GM04503 (cell line): Measurements from ENCODE around the gene HOXA5.

Source experiments
- DNase-seq: peaks from one replicate; pipeline ENCODE4 v3.0.0-alpha.2; 2012; ENCODE audit warnings: low read depth

Gene HOXA5

DNA sequence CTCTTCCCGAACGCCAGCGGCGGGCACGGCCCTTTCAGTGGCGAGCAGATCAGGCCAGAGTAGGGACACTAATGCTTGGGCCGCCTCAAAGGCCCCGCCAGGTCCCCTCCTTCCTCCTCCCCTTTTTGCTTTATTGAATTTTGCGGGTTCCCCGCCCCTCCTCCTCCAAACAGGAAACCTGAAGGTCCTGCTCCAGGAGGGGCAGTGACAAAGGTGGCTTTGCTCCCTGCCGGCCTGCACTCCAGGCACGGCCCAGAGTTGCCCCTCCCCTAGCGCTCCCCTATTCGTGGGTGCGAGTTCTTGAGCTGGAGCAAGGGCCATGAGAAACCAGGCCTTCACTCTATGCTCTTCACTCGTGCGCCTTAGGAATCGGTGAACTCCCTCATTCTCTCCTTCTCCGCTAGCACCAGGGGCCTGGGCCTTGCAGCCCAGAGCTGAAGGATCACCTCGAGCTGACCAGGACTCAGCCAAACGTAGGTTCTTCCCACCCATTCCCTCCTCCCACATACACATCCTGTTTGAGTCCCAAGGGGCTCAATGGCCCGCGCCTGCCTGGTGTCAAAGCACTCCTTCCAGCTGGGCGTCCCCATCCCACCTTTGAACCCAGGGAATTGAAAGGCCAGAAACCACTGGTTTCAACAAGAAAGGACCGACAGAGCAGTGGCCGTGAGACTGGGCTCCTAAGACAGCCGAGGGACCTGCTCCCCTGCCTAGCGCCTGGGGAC lies 4.7 kb upstream of the HOXA5 start:
- no peak for DNase-seq

DNA sequence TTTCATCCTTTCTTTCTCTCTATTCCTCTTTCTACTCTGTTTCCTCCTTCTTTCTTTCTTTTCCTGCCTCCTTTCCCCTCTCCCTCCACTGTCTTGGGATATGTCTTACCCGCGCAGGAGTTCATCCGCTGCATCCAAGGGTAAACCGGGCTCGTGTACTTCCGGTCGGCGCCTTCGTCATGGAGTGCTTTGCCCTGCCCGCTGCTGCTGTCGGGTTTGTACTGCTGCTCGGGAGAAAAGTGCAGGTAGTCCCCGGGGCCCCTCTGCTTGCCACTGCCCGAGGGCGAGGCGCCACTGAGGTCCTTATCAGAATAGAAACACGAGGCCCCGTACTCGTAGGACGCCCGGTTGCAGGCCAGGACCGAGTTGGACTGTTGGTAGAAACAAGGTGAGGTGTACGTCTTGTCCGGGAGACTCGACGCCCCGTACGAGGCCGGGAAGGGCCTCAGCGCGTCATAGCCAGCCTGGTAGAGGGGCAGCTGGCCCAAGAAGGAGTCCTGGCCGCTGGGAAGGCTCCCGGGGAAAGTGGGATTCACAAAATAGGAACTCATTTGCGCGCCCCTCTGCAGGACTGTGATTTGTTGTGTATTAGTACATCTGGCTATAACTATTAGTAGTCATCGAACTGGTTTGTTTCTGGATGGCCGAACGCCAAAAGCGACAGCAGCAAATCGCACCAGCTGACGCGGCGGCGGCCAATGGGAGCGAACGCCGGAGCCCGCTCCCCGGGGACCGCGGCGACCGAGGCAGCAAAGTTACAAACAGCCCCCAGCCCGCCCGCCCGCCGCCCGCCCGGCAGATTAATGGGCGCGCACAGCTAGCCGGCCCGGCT lies 3.9 kb upstream of the HOXA5 start, which contains the start of gene HOXA6:
Gene HOXA6 (minus strand): TSS at position 576 of the 832 bp plus-strand sequence. CDS start 25 bp downstream, at position 551.
- no peak for DNase-seq

DNA sequence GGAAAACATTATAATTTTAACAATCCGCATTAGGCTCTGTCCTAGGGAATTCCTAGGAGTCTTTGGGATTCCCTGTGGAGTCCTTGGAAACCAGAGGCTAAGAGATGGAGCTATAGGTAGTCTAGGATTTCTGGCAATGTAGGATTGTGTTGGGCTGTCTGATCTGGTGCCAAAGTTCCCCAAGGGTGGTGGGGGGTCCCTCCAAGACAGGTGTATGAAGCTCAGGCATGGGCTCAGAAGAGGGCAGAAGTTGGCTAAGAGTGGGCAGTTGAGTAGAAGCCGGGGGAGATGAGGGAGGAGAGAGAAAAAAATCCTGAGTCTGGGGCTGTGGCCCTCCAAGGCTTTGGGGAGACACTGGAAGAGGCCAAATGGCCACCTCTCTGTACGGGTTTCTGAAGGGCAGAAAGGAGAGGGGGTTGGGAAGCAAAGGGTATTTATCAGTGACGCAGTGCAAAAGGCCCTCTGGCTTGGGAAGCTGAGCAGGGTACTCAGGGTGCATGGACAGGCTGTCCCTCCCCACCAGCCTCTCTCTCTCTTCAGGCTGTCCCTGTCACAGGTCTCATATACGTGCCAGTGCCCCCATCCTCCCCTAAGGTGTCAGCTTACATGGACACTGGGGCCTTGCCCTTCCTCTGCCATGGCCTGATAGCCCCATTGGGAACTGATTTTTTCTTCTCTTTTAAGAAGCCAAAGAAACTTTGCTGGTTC lies 3.2 kb upstream of the HOXA5 start:
- DNase-seq: no peak

DNA sequence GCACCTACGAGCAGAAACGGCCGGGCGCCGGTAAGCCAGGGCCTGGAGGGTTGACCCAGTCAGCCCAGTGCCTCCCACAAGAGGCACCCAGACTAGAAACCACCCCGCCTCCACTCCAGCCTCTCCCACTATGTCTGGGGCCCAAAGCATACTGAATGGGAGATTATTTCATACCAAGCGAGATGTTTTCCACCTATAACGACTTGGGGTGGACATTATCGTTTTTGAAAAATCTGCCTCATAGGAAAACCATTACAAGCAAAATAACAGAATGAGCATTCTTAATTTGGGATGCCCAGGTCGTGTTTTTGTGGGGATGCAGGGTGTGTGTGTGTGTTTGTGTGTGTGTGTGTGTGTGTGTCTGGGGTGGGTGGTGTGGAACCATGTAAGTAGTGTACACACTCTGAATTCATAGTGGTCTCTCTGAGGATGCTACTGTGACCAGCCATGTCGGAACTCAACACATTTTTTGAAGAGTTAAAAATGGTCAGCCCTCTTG lies 2.5 kb upstream of the HOXA5 start:
- no peak for DNase-seq

DNA sequence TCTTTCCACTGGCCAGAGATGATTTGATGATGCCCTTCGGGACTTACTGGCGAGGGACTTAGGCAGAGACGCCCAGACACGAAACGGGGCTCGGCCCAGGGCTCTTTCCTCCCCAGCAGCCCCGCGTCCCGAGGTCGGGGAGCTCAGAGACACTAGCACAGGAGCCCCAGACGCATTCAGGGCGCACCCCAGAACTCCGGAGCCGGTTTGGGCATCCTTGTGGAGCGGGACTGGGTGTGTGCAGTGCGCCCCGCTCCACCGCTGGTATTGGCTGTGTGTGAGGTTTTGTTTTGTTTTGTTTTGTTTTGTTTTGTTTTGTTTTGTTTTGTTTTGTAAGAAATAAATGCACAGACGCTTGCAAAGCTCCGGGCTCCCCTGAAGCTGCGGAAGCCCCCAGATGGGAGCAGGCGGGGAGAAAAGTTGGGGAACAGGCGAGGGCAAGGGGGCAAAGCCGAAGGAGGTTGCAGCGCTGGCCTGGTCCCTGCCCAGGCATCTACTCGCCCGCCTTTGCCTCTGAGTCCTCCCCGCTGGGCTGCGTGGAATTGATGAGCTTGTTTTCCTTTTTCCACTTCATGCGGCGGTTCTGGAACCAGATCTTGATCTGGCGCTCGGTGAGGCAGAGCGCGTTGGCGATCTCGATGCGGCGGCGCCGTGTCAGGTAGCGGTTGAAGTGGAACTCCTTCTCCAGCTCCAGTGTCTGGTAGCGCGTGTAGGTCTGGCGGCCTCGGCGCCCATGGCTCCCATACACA lies 1.9 kb upstream of the HOXA5 start:
- no peak for DNase-seq

DNA sequence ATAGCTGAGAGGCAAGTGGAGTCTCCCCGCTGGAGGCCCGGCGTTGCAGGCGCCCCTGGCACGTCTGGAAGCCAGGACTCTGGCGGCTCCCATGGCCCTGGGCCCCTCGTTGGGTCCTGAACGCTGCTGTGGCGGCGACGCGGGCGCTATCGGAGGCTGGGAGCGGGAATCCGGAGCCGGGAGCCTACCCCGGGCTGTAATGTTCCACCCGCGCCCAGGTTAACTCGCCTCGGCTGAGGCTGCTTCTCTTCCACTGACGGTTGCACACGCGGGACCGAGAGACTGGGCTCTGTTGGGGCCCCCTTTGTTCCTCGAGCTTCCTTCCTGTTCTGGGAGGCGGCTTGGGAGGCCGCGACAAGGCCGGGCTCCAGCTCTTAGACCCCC lies 1.3 kb upstream of the HOXA5 start:
- no peak for DNase-seq

DNA sequence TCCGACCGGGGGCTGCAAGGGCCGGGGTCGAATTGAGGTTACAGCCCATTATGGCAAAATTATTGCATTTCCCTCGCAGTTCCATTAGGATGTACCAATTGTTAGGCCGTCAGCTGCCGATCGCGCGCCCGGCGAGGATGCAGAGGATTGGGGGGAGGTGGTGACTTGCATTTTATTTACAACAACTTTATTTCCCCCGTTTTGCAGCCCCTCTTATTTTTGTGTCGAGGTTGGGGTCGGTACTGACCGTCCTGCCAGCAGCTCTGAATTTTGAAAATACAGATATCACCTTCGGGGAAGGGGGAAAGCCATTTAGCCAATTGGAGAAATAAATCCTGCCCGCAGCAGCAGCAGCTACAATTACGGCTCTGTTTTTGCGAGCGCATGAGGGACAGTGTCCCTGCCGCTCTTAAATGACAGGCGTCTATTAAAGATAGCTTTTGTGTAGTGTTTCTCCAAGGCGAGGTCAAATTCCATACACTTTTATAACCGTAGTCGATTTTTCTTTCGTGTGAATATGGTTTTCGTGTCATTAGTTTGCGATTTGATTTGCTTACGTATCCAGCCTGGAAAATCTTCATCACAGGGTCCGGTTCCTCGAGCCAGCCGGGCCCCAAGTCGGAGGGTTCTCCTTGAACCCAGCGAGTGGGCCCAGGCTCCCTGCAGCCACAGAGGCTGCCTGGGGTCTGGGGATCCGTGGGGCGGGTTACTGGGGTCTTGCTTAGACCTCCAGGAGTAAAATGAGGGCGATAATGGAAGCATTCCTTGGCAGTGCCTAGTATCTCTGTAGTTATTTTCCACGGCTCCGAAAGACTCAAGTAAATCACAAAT lies 684 bp upstream of the HOXA5 start:
- DNase-seq: no peak

DNA sequence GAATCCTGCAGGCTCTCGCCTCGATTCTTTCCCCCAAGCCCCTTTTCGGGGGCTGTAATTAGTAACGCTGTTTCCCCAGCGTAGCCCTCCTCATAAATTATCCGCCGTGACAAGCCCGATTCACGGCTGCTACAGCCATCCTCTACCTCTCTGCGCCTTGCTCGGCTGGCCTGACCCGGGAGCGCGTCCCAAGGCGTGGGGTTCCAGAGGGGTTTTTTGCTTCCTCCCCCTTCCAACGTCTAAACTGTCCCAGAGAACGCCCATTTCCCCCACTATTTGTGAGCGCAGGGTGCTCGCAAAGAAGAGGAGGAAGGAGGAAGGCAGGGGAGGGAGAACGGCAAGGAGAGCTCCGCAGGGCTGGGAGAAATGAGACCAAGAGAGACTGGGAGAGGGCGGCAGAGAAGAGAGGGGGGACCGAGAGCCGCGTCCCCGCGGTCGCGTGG lies 880 bp downstream of the HOXA5 start:
- DNase-seq: no peak

DNA sequence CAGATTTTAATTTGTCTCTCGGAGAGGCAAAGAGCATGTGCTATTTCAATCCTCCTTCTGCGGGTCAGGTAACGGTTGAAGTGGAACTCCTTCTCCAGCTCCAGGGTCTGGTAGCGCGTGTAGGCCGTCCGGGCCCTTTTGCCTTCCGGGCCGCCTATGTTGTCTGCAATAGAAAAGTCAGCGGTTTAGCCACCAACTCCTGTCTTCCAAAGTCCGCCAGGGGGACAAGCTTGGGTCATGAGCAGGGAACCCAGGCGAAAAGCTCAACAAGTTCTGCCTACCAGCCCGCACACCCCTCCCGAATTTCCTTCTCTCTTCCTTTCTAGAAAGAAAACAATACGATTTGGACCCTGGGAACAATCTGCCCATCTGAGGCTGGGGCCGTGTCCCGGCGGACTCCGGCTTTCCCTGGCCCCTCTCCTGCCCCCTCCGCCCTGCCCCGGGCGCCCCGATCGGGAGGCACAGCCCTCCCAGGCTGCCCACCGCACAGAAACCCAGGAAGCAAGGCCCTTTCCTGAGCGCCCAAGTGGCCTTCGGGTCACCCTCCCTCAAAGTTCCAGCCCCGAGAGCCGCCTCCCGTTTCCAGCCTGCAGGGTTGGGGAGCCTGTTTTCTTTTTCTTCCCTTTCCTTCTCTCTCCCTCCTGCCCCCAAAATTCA lies 1.4 kb downstream of the HOXA5 start:
- DNase-seq: no peak

DNA sequence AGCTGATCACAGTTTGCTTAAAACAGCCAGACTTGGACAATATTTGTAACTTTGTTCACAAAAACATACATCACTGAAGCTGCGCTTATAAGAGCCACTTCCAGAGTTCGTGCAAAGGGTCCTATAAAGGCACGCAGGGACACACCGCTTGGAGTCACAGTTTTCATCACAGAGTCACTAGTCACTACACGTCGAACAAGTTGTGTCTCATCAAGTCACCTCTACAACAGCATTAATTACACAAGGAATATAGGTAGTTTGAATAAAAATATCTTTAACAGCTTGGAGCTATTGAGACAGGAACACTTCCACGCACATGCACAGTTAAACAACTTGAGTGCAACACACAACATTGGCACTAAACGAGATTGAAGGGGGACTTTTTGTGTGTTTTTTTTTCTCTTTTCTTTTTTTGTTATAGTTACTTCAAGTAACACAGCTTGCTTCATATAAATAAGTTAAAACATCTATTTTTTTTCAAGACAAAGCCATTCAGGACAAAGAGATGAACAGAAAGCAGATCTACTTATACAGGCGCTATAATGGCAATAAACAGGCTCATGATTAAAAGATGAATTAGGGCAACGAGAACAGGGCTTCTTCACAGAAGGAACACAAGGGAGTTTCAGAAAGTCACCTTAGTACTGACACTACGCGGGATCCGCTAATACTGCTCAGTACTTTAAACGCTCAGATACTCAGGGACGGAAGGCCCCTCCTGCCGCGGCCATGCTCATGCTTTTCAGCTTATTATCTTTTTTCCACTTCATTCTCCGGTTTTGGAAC lies 2.2 kb downstream of the HOXA5 start:
- no peak for DNase-seq

DNA sequence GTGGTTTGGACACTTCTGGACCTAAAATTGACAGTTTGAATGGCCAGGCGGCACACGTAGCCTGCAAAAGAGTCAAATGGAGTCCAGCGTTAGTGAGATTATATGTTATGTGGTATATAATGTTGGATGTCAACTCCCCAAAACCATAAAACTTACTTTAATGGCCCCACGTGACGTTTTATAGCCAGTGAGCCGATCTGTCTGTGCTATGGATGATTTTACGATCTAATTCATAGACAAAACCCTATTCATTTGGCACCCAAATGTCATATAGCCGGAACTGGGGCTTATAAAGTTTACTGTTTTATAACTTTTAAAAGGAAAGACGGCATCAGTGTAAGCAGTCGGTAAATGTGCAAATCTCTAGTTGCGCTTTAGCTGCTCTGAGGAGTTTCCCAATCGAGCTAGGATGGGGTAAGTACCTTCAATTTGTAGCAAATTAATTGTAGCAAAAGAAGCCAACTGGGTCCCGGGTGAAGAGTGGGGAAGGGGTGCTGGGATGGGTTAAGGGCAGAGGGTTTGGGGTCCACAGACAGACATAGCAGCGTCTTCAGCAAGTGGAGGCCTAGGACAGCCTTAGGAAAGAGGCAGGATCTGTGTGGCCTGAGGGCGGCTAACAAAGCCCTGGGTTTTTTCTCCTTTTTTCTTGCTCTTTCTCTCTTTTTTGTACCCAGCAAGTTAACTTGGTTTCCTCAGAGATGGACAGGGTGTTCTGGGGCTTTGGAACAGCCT lies 3.2 kb downstream of the HOXA5 start:
- no peak for DNase-seq

DNA sequence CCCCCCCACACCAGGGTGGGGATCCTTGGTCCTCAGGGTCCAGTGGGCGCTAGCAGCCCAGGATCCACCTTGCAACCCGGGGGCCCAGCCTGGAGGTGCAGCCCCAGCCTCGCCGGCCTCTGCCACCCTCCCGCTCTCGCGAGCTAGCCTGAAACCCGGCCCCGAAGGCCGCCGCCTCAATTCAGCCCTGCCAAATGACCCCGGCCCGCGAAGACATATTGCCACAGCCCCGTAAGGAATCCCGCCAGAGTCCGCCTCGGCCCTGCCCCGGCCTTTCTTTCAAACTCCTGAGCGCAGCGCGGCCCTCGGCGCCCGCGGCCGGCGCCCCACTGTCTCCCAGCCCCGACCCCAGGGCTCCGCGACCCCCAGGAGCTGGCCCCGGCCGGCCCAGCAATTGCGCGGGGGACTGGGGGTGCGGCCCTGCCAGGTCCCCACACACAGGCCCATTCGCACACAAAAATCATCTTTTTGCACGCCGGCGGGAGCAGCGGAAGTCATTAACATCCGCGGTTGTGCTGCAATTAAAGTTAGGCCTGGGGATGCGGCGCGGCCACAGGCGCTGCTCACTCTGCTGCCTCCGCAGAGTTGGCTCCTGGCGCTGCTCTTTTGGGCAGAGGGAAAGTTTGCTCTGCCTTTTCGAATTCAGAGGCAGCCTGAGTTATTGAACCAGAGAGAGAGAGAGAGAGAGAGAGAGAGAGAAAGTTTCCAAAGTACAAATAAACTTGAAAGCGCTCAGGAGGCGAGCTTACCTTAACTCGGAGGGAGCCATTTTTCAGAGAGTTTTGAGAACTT lies 4.0 kb downstream of the HOXA5 start:
- no peak for DNase-seq

DNA sequence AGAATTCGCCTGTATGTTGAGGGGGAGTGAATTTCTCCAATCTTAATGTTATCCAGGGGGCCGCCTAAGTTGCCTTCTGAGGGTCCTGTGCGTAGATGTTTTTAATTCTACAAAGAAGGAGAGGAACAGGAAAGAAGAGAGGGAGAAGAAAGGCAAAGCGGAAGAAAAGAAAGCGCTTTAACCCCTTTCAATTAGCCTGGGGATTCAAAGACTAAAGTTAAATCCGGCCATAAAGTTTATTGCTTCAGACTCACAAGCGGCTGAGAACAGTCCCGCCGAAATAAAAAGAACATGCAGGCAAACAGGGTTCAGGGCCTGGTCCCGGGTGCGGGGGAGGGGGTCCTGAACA lies 4.5 kb downstream of the HOXA5 start:
- no peak for DNase-seq

DNA sequence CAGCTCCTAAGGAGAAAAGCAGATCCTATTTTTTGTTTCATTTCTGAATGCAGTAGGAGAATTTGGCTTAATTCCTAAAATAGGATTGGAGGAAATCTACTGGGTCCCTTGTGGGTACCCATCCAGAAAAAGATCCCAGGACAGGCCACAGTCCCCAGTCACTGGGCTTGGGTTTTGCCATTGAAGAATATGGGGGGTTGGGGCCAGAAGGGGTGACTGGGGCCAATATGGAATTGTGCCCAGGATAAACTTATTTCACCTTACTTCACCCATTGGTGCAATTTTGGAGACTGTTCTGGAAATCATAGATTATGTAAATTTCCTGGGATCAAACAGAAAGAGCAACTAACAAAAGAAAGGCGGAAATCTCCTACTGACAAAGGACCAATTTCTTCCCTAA lies 5.0 kb downstream of the HOXA5 start:
- DNase-seq: no peak

DNA sequence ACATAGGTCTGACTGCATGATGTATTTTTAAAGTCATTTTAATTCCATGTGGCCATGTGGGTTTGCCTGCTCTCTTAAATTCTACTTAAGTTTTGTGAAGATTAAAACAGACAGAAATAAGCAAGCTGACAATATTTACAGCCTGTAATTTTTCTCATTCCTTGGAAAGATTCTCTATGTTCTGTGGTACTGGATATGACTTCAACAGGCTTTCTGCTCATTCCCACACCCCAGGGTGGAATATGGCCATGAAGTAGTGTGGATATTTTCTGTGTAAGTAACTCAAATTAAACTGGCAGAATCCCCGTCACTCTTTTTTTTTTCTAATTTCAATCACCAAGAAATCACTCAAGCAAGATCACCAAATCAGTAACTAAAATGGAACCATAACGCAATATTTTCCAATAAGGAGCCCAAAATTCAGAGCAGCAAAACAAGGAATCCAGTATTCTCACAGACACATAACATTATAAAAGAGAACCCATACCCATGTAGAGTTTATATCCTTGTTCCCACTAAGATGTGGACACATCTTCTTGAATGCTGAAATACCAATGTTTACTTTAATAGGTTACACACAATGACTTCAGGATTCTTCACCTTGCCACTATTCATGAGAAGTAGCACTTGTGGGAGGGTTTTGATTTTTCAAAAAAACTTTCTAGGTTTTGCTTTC lies 5.7 kb downstream of the HOXA5 start:
- DNase-seq: no peak

DNA sequence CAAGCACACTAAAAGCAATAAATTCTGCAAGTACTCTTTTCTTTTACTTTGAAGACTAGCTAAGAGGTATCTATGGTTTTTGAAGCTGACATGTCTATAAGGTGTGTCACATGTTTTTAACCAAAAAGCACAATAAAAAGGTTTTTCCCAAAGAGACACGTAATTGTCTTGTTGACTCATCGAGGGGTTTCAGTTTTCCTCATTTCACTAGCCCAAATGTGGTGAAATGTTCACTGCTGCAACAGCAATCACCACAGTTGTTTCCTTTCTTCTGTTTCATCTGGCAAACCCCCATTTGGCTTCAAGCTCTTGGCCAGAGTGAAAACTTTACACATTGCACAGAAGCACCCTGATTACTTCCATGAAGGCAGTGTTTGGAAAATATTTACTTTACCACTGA lies 9.1 kb downstream of the HOXA5 start:
- peak; percentile 34 for DNase-seq

DNA sequence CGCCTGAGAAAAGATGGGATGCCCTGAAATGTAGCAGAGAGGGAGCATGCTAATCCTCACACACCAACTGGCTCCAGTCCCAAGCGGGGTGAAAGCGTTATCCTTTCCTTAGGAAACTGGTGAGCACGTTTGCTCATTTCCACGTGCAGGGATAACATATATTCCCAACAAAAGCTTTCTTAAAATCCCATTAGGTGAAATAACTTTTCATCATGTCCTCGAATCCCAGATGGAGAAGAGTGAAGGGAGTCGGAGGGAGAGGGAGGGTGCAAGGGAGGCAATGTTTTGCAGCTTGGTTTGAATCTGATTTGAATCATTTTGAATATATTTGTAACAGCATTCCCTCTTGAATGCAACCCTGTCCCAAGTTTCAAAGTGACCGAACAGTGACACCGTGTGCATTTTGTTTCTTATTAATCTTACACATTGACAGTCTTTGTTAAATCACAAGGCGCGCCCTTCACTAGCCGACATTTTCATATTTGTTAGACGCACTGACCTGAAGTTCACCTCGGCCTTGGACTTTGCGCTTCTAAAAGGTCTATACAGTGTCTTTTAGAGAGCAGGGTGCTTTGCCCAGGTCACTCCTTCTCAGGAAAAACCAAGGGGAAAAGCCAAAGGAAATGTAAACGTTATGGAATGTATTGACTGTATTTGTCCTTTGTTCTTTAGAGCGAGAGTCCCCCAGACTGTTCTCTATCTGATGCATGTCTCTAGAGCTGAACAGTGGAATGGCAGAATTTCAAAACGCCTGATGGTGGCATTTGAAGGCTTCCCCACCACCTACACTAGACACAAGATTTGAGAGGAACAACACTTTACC lies 9.9 kb downstream of the HOXA5 start:
- no peak for DNase-seq
